Kidney (tissue), 14 donors: ENCODE data around the gene MSI2. TPM values are rescaled to one million over a fixed set of nuclear protein-coding genes. Genes with fewer than 3 reads are reported as not detected.

ENCODE experiments used
- DNase-seq, 5 donors: peaks; one replicate each; pipeline ENCODE4 v3.0.0-alpha.2; 2013 to 2020
- FAIRE-seq: peaks from 2 replicates; lab custom pipeline; 2012; peaks lifted over from hg19 to GRCh38; lab: Jason Lieb, UNC
- H3K27ac ChIP-seq, 2 donors: one replicate each; pipeline ENCODE4 v1.7.0; 2013; ENCODE audit warnings: low read depth in 2 of 2, low read length in 2 of 2, inconsistent platforms in 1 of 2
- H3K27me3 ChIP-seq: one replicate; pipeline ENCODE4 v1.7.1; 2013; ENCODE audit warnings: low read length, inconsistent platforms; ENCODE audit not compliant: control insufficient read depth, insufficient read depth
- H3K36me3 ChIP-seq, 3 donors: one replicate each; pipeline versions ENCODE4 v1.7.0 to v1.7.1; 2013; ENCODE audit warnings: low read length in 3 of 3, control low read depth in 1 of 3, inconsistent platforms in 1 of 3; ENCODE audit not compliant: insufficient read depth in 3 of 3, control insufficient read depth in 2 of 3
- H3K4me1 ChIP-seq, 3 donors: one replicate each; pipeline versions ENCODE4 v1.7.0 to v1.7.1; 2013; ENCODE audit warnings: low read length in 3 of 3, inconsistent platforms in 1 of 3, low read depth in 1 of 3; ENCODE audit not compliant: control insufficient read depth in 2 of 3, insufficient read depth in 2 of 3
- H3K4me3 ChIP-seq, 3 donors: one replicate each; pipeline versions ENCODE4 v1.7.0 to v1.8.1; 2013; ENCODE audit warnings: low read length in 3 of 3, control low read depth in 1 of 3, inconsistent platforms in 1 of 3
- H3K9ac ChIP-seq, 3 donors: one replicate each; pipeline versions ENCODE4 v1.7.0 to v1.7.1; 2013; ENCODE audit warnings: low read length in 3 of 3, control low read depth in 1 of 3, inconsistent platforms in 1 of 3
- H3K9me3 ChIP-seq, 3 donors: one replicate each; pipeline versions ENCODE4 v1.7.0 to v1.7.1; 2013; ENCODE audit warnings: low read length in 3 of 3, control low read depth in 1 of 3, inconsistent platforms in 1 of 3; ENCODE audit not compliant: control insufficient read depth in 2 of 3, insufficient read depth in 1 of 3
- intact Hi-C: fragments of 100-400 bp; cut with DNase I; formaldehyde crosslinking; loops from one replicate; pipeline ENCODE4 v1.11.1; 2022
- polyA plus RNA-seq: library from polyadenylated mRNA; stranded (reverse); fragments of 350-450 nt; fragmentation: Illumina TruSeq; extraction: RNeasy Lipid Tissue Mini Kit (QIAGEN cat#74804); gene quantifications from one replicate; pipeline ENCODE4 v1.2.3, GENCODE V29; 2014; ENCODE audit warnings: low read depth, low replicate concordance; ENCODE audit not compliant: insufficient read depth
- total RNA-seq: library from RNA; stranded (reverse); fragmentation: NEBNext Ultra II Directional; extraction: Animal tissue kit (Norgen Biotek cat#: 25700); gene quantifications from one replicate; pipeline ENCODE4 v1.2.1, GENCODE V29; 2021
- TF ChIP-seq, protein P1 (sequence below): IDR thresholded peaks from 3 replicates; pipeline ENCODE4 v1.5.1; 2012; ENCODE audit warnings: mild to moderate bottlenecking, moderate library complexity, borderline replicate concordance; ENCODE audit not compliant: insufficient read depth; ENCODE audit errors: extremely low read depth
- donor health status: control.
- donor health status: control.
- donor health status: control.
- donor health status: control.
- donor health status: control.
- donor health status: DM: yes; HTN: yes; CAD: no.
- donor health status: Normal renal cell carcinoma (clear cell type).

Gene MSI2
- total and polyA plus RNA-seq, 2 donors from 2014 or later, result 69.2 to 151 TPM

DNA sequence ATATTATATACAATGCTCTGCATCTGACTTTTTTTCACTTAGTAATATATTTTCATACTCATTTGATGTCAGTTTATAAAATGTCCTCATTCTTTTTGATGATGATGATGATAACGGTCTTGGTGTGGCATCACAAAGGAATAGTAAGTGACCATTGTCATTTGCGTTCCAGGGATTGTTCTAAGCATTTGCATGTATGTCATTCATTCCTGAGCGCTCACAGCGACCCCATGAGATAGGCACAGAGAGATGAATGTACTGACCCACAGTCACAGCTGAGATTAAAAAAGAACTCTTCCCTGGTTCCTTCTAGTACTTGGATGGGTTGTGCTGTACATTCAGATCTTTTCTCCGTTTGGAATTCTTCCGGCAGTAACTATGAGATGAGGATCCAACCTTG, 21.2 kb upstream of the MSI2 start:
- Histone ChIP-seq H3K4me3 (no peak overlapping the region), H3K9ac (no peak overlapping the region), H3K9me3 (no peaks in the 10 kb centered on the region), H3K4me1 (no peaks in the 10 kb centered on the region), H3K27ac (no peak overlapping the region), H3K27me3 (no peaks in the 10 kb centered on the region), H3K36me3 (no peaks in the 10 kb centered on the region)
- intact Hi-C loops, result no loop called here
- FAIRE-seq, result no peak
- TF ChIP-seq, protein P1, sequence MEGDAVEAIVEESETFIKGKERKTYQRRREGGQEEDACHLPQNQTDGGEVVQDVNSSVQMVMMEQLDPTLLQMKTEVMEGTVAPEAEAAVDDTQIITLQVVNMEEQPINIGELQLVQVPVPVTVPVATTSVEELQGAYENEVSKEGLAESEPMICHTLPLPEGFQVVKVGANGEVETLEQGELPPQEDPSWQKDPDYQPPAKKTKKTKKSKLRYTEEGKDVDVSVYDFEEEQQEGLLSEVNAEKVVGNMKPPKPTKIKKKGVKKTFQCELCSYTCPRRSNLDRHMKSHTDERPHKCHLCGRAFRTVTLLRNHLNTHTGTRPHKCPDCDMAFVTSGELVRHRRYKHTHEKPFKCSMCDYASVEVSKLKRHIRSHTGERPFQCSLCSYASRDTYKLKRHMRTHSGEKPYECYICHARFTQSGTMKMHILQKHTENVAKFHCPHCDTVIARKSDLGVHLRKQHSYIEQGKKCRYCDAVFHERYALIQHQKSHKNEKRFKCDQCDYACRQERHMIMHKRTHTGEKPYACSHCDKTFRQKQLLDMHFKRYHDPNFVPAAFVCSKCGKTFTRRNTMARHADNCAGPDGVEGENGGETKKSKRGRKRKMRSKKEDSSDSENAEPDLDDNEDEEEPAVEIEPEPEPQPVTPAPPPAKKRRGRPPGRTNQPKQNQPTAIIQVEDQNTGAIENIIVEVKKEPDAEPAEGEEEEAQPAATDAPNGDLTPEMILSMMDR, result no peak
- no peak for DNase-seq

DNA sequence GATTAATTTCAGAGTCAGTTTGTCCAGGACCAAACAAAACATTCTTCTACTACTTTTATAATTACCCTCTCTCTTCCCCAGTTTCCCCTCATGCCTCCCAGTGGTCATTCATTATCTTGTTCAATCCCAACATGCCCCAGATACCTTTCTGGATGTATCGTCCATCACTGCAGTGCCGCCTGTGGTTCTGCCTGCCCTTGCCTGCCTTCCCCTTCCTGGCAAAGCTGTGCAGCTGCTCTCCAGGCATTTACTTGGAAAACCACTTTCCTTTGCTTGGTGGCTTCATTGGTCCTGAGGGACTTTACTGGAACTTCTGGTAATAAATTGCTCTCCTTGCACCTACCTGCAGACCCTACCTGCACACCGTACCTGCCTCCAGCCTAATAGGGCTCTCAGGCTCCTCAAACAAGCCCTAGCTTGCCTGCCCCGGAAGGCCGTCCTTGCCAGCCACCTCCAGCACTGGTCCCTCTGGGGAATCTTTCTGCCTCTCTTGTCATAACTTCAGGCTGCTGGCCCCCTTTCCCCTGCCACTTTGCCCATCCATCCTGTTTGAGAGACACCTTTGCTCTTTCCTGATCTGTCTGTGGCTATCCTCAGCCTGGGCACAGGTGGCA, 19.5 kb upstream of the MSI2 start:
- H3K27me3 ChIP-seq, result no peaks in the 10 kb centered on the region
- no peaks in the 10 kb centered on the region for H3K36me3 ChIP-seq
- FAIRE-seq (no peak), DNase-seq (no peak)
- H3K9ac ChIP-seq, result no peak overlapping the region
- intact Hi-C loops, result no loop called here
- no peak overlapping the region for H3K27ac ChIP-seq
- H3K4me3 ChIP-seq, result no peak overlapping the region
- no peaks in the 10 kb centered on the region for H3K4me1 ChIP-seq
- no peaks in the 10 kb centered on the region for H3K9me3 ChIP-seq
- TF ChIP-seq, protein P1, result no peak

DNA sequence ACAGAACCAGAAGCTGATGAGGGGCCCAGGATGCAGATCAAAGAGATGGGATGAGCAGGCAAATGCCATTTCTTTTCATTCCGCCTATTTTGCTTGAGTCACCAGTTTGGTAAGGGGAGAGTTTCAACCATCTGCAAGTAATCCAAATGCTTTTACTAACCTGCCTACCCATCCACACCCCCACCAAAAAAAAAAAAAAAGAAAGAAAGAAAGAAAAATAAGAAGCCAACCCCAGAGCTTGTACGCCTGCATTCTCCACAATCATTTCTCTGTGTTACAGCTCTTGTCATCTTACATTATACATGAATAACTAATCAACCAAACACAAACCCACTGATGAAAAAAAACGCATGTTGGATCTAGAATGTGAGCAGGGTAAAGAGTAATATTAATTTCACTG, 15.7 kb upstream of the MSI2 start:
- FAIRE-seq (no peak), DNase-seq (no peak)
- Histone ChIP-seq H3K4me1 (peaks cover 0 to 2% (median 0%) of the 10 kb centered on the region in 3 donors), H3K9me3 (no peaks in the 10 kb centered on the region), H3K4me3 (no peak overlapping the region), H3K9ac (no peak overlapping the region), H3K27ac (no peak overlapping the region), H3K27me3 (no peaks in the 10 kb centered on the region), H3K36me3 (no peaks in the 10 kb centered on the region)
- TF ChIP-seq, protein P1, result no peak
- intact Hi-C loops, result loop anchor here (10.0 kb wide), 2 partner anchors 424 to 504 kb away; partner anchors contain the start of gene CCDC182
